Kidney (tissue), 14 donors: ENCODE results near the gene GNAT1. TPM values are rescaled to one million over a fixed set of nuclear protein-coding genes. Genes with fewer than 3 reads are reported as not detected.
"Not testable (repeated sequence)": the region's sequence is repeated elsewhere in the genome, so short reads cannot be mapped to it uniquely, and the experiment has no call there.

Experiments
- DNase-seq, 5 donors: peaks; one replicate each; pipeline ENCODE4 v3.0.0-alpha.2; 2013 to 2020
- FAIRE-seq: peaks from 2 replicates; lab custom pipeline; 2012; peaks lifted over from hg19 to GRCh38; lab: Jason Lieb, UNC
- H3K27ac ChIP-seq, 2 donors: one replicate each; pipeline ENCODE4 v1.7.0; 2013; ENCODE audit warnings: low read depth in 2 of 2, low read length in 2 of 2, inconsistent platforms in 1 of 2
- H3K27me3 ChIP-seq: one replicate; pipeline ENCODE4 v1.7.1; 2013; ENCODE audit warnings: low read length, inconsistent platforms; ENCODE audit not compliant: control insufficient read depth, insufficient read depth
- H3K36me3 ChIP-seq, 3 donors: one replicate each; pipeline versions ENCODE4 v1.7.0 to v1.7.1; 2013; ENCODE audit warnings: low read length in 3 of 3, control low read depth in 1 of 3, inconsistent platforms in 1 of 3; ENCODE audit not compliant: insufficient read depth in 3 of 3, control insufficient read depth in 2 of 3
- H3K4me1 ChIP-seq, 3 donors: one replicate each; pipeline versions ENCODE4 v1.7.0 to v1.7.1; 2013; ENCODE audit warnings: low read length in 3 of 3, inconsistent platforms in 1 of 3, low read depth in 1 of 3; ENCODE audit not compliant: control insufficient read depth in 2 of 3, insufficient read depth in 2 of 3
- H3K4me3 ChIP-seq, 3 donors: one replicate each; pipeline versions ENCODE4 v1.7.0 to v1.8.1; 2013; ENCODE audit warnings: low read length in 3 of 3, control low read depth in 1 of 3, inconsistent platforms in 1 of 3
- H3K9ac ChIP-seq, 3 donors: one replicate each; pipeline versions ENCODE4 v1.7.0 to v1.7.1; 2013; ENCODE audit warnings: low read length in 3 of 3, control low read depth in 1 of 3, inconsistent platforms in 1 of 3
- H3K9me3 ChIP-seq, 3 donors: one replicate each; pipeline versions ENCODE4 v1.7.0 to v1.7.1; 2013; ENCODE audit warnings: low read length in 3 of 3, control low read depth in 1 of 3, inconsistent platforms in 1 of 3; ENCODE audit not compliant: control insufficient read depth in 2 of 3, insufficient read depth in 1 of 3
- CTCF ChIP-seq: IDR thresholded peaks from 3 replicates; pipeline ENCODE4 v1.5.1; 2012; ENCODE audit warnings: mild to moderate bottlenecking, moderate library complexity, borderline replicate concordance; ENCODE audit not compliant: insufficient read depth; ENCODE audit errors: extremely low read depth
- intact Hi-C: fragments of 100-400 bp; cut with DNase I; formaldehyde crosslinking; loops from one replicate; pipeline ENCODE4 v1.11.1; 2022
- polyA plus RNA-seq: library from polyadenylated mRNA; stranded (reverse); fragments of 350-450 nt; fragmentation: Illumina TruSeq; extraction: RNeasy Lipid Tissue Mini Kit (QIAGEN cat#74804); gene quantifications from one replicate; pipeline ENCODE4 v1.2.3, GENCODE V29; 2014; ENCODE audit warnings: low read depth, low replicate concordance; ENCODE audit not compliant: insufficient read depth
- total RNA-seq: library from RNA; stranded (reverse); fragmentation: NEBNext Ultra II Directional; extraction: Animal tissue kit (Norgen Biotek cat#: 25700); gene quantifications from one replicate; pipeline ENCODE4 v1.2.1, GENCODE V29; 2021
- donor health status: control.
- donor health status: control.
- donor health status: control.
- donor health status: control.
- donor health status: control.
- donor health status: DM: yes; HTN: yes; CAD: no.
- donor health status: Normal renal cell carcinoma (clear cell type).

Gene GNAT1
- total and polyA plus RNA-seq, 2 donors from 2014 or later, result not detected

- H3K9me3 ChIP-seq, result no peaks in the 10 kb centered on the region
- no peak for TF ChIP-seq CTCF
- no peak for DNase-seq
- no peak overlapping the region for H3K9ac ChIP-seq
- FAIRE-seq, result no peak
- peaks cover 0 to 7% (median 0%) of the 10 kb centered on the region in 3 donors for H3K4me1 ChIP-seq
- no peaks in the 10 kb centered on the region for H3K27me3 ChIP-seq
- no peak overlapping the region for H3K27ac ChIP-seq
- no peak overlapping the region for H3K4me3 ChIP-seq
- intact Hi-C loops, result no loop called here
- no peaks in the 10 kb centered on the region for H3K36me3 ChIP-seq
Observed at GRCh38 chr3:50208677-50209344, 17.4 kb downstream of the GNAT1 start.

GRCh38 chr3:50210176-50210509 lies 18.7 kb downstream of the GNAT1 start:
- no peaks in the 10 kb centered on the region for H3K27me3 ChIP-seq
- FAIRE-seq, result no peak
- no peak for DNase-seq
- H3K36me3 ChIP-seq, result no peaks in the 10 kb centered on the region
- peaks cover 0 to 5% (median 0%) of the 10 kb centered on the region in 3 donors for H3K4me1 ChIP-seq
- no peak overlapping the region for H3K27ac ChIP-seq
- H3K9ac ChIP-seq, result no peak overlapping the region
- no peak for TF ChIP-seq CTCF
- H3K9me3 ChIP-seq, result no peaks in the 10 kb centered on the region
- intact Hi-C loops, result no loop called here
- H3K4me3 ChIP-seq, result no peak overlapping the region

- FAIRE-seq, result no peak
- Histone ChIP-seq H3K27me3 (no peaks in the 10 kb centered on the region), H3K27ac (no peak overlapping the region), H3K4me1 (no peaks in the 10 kb centered on the region), H3K9ac (no peak overlapping the region), H3K36me3 (no peaks in the 10 kb centered on the region), H3K4me3 (no peak overlapping the region), H3K9me3 (no peaks in the 10 kb centered on the region)
- TF ChIP-seq CTCF, result no peak
- DNase-seq, result no peak
- intact Hi-C loops, result no loop called here
Observed at GRCh38 chr3:50210510-50211367, 19.3 kb downstream of the GNAT1 start.

GRCh38 chr3:50211368-50211717 lies 19.9 kb downstream of the GNAT1 start:
- H3K9me3 ChIP-seq, intact Hi-C loops, H3K4me3 ChIP-seq, FAIRE-seq, DNase-seq, H3K36me3 ChIP-seq, H3K4me1 ChIP-seq, H3K9ac ChIP-seq, H3K27me3 ChIP-seq, H3K27ac ChIP-seq: not testable (repeated sequence)
